GM19452 (cell line): ENCODE results near the gene SIL1.
"Not testable (repeated sequence)": the region's sequence is repeated elsewhere in the genome, so short reads cannot be mapped to it uniquely, and the experiment has no call there.

ENCODE experiments used
- ATAC-seq: cut with Tn5 transposase; IDR thresholded peaks from one replicate; pipeline ENCODE4 v1.9.1; 2021; ENCODE audit not compliant: unreplicated experiment

The SIL1 gene

DNA sequence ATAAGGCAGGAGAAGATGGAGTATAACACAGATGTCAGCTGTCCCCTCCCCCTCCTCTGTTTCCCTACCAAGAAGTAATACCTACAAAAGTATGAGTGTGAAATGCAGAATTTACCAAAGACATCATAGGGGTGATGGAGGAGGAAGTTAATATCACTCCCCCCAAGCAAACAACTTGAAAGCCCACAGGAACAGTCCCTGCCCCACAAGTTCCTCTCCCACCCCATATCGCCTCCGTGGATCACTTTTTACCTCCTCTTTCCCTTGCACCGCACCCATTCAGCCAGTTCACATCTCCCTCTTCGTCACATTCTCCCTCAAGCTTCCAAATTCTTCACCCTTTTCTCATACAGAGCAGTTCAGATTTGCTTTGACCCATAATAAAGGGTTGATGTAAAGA, 7.0 kb upstream of the SIL1 start:
- ATAC-seq = no peak

DNA sequence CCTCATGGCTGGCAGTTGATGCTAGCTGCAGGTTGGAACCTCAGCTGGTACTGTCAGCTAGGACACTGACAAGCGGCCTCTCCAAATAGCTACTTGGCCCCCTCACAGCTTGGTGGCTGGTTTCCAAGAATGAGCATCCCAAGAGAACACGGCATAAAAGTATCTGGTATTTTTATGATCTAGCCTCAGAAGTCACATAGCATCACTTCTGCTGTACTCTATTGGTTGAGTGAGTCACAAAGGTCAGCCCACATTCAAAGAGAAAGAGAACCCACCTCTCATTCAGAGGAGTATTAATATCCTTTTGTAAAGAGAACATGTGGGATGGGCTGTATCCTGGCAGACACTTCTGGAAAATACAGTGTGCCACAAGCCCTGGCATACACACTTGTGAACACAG, 6.0 kb upstream of the SIL1 start:
- ATAC-seq = no peak

GRCh38 chr5:139199321-139199720, 1.2 kb upstream of the SIL1 start:
- no peak for ATAC-seq

GRCh38 chr5:139196296-139196956, 1.7 kb downstream of the SIL1 start:
- ATAC-seq = no peak

DNA sequence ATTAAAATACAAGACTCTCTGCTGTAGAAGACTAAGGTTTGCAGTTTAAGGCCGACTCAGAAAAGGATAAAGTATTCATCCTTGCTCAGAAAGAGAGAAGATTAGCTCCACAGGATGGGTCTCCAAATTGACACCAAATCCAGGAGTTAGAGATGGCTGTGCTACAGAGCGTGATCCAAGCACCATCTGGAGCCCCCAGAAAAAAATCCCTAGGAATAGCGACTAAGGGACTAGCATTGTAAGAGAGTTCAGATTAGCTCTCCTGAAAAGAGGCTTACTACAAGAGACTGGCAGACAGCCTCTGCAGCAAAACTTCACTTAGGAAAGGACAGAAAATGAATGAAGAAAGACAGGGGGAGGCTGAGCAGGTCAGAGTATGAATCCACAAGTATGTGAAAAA, 3.7 kb downstream of the SIL1 start:
- no peak for ATAC-seq

DNA sequence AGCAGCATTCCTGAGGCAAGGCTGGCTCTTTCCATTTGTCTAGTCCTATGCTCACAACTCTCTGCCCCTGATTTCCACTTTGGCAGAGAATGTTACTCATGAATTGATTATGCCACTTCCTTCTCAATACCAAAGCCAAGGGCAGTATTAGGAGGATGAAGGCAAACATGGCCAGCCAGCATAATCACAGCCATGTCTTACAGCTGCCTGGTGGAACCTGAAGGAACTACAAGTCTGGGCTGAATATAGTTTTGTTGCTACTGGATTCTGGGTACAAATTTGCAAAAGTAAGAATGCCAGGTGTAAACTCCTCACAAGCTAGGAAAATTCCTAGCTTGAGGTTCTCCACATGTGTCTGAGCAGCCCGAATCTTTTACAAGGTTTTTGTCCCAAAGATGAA, 4.2 kb downstream of the SIL1 start:
- ATAC-seq = no peak

- not testable (repeated sequence) for ATAC-seq
Observed at GRCh38 chr5:139192906-139193305, 5.3 kb downstream of the SIL1 start.

- ATAC-seq = not testable (repeated sequence)
Observed at GRCh38 chr5:139191954-139192353, 6.2 kb downstream of the SIL1 start.

DNA sequence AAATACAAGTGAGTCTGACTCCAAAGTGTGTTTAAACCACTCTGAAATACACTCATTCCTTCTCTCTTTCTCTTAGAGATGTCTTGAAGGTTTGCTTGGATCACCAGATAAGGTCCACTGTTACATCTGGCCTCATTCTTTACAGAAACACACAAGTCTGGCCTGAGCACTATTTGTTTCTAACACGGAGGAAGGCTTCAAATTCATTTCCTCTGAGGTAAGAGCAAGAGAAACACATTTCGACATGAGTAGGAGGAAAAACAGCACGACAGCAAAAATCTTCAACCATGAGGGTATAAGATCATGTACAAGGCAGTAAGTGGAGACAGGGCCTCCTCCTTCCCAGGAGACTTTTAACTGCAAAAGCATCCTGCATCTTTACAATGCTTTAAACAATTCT, 8.0 kb downstream of the SIL1 start:
- no peak for ATAC-seq

GRCh38 chr5:139188558-139189270, 9.5 kb downstream of the SIL1 start:
- ATAC-seq = no peak

GRCh38 chr5:139186752-139187326, 11.3 kb downstream of the SIL1 start:
- ATAC-seq = no peak

GRCh38 chr5:139186261-139186660, 11.9 kb downstream of the SIL1 start:
- no peak for ATAC-seq

DNA sequence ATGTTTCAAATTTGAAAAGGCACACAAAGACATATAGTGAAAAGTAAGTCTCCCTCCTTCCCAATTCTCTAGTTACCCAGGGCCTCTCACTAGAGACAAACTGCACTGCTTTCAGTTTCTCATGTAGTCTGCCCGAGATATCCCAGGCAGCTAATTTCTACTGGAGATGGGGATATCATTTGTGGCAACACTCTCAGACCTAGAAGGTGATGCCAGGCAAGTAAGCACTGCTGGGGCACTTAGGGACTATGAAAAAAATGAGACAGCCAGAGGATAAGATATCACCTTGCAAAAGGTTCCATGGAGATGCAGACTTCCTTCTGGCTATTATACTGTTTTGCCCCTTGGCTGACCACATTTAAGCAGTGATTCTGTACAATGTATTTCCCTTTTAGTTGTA, 12.6 kb downstream of the SIL1 start:
- ATAC-seq = no peak

- no peak for ATAC-seq
Observed at GRCh38 chr5:139183502-139183901, 14.7 kb downstream of the SIL1 start.

GRCh38 chr5:139182528-139183296, 15.5 kb downstream of the SIL1 start:
- no peak for ATAC-seq

DNA sequence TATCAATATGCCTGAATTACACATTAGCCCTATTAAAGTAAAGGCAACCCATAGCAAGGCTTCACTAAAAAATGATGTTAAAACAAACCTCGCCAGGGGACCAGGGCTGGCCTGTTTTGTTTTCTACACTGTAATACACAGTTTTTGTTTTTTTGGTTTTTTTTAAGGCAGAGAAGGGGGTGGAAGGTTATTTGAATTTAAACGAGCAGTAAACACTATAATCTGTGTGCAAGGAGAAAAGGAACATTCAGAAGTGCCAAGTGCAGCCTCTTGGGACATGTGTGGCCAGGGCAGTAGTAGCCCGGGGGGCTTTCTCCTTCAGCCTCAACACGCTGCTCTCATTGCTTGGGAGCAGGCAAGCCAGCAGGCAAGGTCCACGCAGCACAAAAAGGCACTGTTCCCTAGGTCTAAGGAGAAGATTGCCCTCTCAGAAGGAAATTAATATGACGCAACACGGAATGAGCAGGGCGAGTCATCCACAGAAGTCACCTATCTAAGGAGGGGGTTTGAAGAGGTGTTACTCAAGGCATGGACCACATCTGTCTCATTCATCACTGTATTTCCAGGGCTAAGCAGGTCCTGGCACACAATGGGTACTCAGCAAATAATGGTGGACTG, 16.2 kb downstream of the SIL1 start:
- ATAC-seq = no peak

GRCh38 chr5:139181322-139181730, 16.8 kb downstream of the SIL1 start:
- no peak for ATAC-seq

GRCh38 chr5:139180850-139181249, 17.3 kb downstream of the SIL1 start:
- no peak for ATAC-seq

GRCh38 chr5:139179778-139180513, 18.2 kb downstream of the SIL1 start:
- not testable (repeated sequence) for ATAC-seq

GRCh38 chr5:139178935-139179334, 19.2 kb downstream of the SIL1 start:
- ATAC-seq = no peak

DNA sequence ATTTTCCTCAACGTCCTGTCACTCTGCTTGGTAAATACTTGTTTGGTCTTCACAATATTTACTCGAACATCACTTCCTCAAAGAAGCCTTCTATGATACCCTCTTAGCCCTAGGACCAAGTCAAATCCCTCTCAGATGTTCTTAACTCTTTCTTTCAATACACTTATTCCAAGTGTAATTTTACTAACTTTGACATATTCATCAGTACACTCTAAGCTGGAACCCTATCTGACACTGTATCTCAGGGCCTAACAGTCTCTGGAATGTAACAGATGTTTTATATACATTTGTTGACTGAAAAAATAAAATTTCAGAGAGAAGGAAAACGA, 19.6 kb downstream of the SIL1 start:
- ATAC-seq = no peak
